Measurements from ENCODE around the gene LILRA6.
"Not testable (repeated sequence)": the region's sequence is repeated elsewhere in the genome, so short reads cannot be mapped to it uniquely, and the experiment has no call there.

The LILRA6 gene

GRCh38 chr19:54242646-54243045 is at the start of gene LILRA6:
LILRA6 (minus strand) TSS chr19:54242790.
- DNase-seq (ENCODE audit: low read depth, low spot score), result not testable (repeated sequence)

- not testable (repeated sequence) for DNase-seq (ENCODE audit: low read depth, low spot score)
Observed at GRCh38 chr19:54289160-54289559, 46.6 kb upstream of the LILRA6 start.

- DNase-seq (ENCODE audit: low read depth, low spot score), result no peak
Observed at GRCh38 chr19:54287456-54287855, 44.9 kb upstream of the LILRA6 start.

- DNase-seq (ENCODE audit: low read depth, low spot score), result not testable (repeated sequence)
Observed at GRCh38 chr19:54286283-54286682, 43.7 kb upstream of the LILRA6 start.

GRCh38 chr19:54285427-54286056 is 43.0 kb upstream of the LILRA6 start:
- not testable (repeated sequence) for DNase-seq (ENCODE audit: low read depth, low spot score)

GRCh38 chr19:54282686-54283470 is 40.3 kb upstream of the LILRA6 start:
- DNase-seq (ENCODE audit: low read depth, low spot score), result no peak

- DNase-seq (ENCODE audit: low read depth, low spot score), result not testable (repeated sequence)
Observed at GRCh38 chr19:54281729-54282075, 39.1 kb upstream of the LILRA6 start.

- no peak for DNase-seq (ENCODE audit: low read depth, low spot score)
Observed at GRCh38 chr19:54281007-54281728, 38.6 kb upstream of the LILRA6 start, which contains the start of gene LILRB2. LILRB2 (minus strand) TSS chr19:54281110; CDS start chr19:54280496, 614 bp downstream.

- DNase-seq (ENCODE audit: low read depth, low spot score), result not testable (repeated sequence)
Observed at GRCh38 chr19:54280441-54280840, 37.9 kb upstream of the LILRA6 start.

- DNase-seq (ENCODE audit: low read depth, low spot score), result not testable (repeated sequence)
Observed at GRCh38 chr19:54280025-54280424, 37.4 kb upstream of the LILRA6 start.

- DNase-seq (ENCODE audit: low read depth, low spot score), result no peak
Observed at GRCh38 chr19:54279406-54279962, 36.9 kb upstream of the LILRA6 start.

- DNase-seq (ENCODE audit: low read depth, low spot score), result not testable (repeated sequence)
Observed at GRCh38 chr19:54278571-54279195, 36.1 kb upstream of the LILRA6 start.

- DNase-seq (ENCODE audit: low read depth, low spot score), result not testable (repeated sequence)
Observed at GRCh38 chr19:54278056-54278455, 35.5 kb upstream of the LILRA6 start.

- not testable (repeated sequence) for DNase-seq (ENCODE audit: low read depth, low spot score)
Observed at GRCh38 chr19:54277111-54277615, 34.6 kb upstream of the LILRA6 start.

GRCh38 chr19:54275951-54276350 is 33.4 kb upstream of the LILRA6 start:
- DNase-seq (ENCODE audit: low read depth, low spot score), result no peak

- not testable (repeated sequence) for DNase-seq (ENCODE audit: low read depth, low spot score)
Observed at GRCh38 chr19:54274516-54274915, 31.9 kb upstream of the LILRA6 start.

GRCh38 chr19:54273821-54274220 is 31.2 kb upstream of the LILRA6 start:
- no peak for DNase-seq (ENCODE audit: low read depth, low spot score)

GRCh38 chr19:54272181-54272580 is 29.6 kb upstream of the LILRA6 start:
- DNase-seq (ENCODE audit: low read depth, low spot score), result not testable (repeated sequence)

GRCh38 chr19:54271587-54271986 is 29.0 kb upstream of the LILRA6 start:
- not testable (repeated sequence) for DNase-seq (ENCODE audit: low read depth, low spot score)

- DNase-seq (ENCODE audit: low read depth, low spot score), result no peak
Observed at GRCh38 chr19:54271106-54271505, 28.5 kb upstream of the LILRA6 start.

- DNase-seq (ENCODE audit: low read depth, low spot score), result no peak
Observed at GRCh38 chr19:54268936-54269335, 26.3 kb upstream of the LILRA6 start.
